HL-60 (cell line): ENCODE results near the gene C18orf32.

Experiments used
- CTCF ChIP-seq: IDR thresholded peaks from one replicate; pipeline ENCODE4 v1.5.1; 2011; ENCODE audit warnings: low read length, control low read depth, inconsistent platforms; ENCODE audit not compliant: insufficient read depth
- POLR2AphosphoS5 ChIP-seq: IDR thresholded peaks from 2 replicates; pipeline ENCODE4 v1.6.1; 2012; ENCODE audit warnings: low read depth
- REST ChIP-seq: IDR thresholded peaks from 2 replicates; pipeline ENCODE4 v1.6.1; 2012; ENCODE audit warnings: low read depth; ENCODE audit not compliant: insufficient replicate concordance
- SPI1 ChIP-seq: IDR thresholded peaks from 2 replicates; pipeline ENCODE4 v1.6.1; 2012; ENCODE audit warnings: low read depth, mild to moderate bottlenecking, borderline replicate concordance

- TF ChIP-seq SPI1: no peak
- TF ChIP-seq CTCF: no peak
- TF ChIP-seq REST: no peak
- TF ChIP-seq POLR2AphosphoS5: no peak
These were observed 30.4 kb upstream of the C18orf32 start for GRCh38 chr18:49517483-49517882.
